Stomach smooth muscle (tissue), 2 donors: Measurements from ENCODE around the gene CYP4F12.

Experiments used
- H3K27ac ChIP-seq: one replicate; pipeline ENCODE4 v1.7.0; 2013; ENCODE audit warnings: mild to moderate bottlenecking, low read length, inconsistent platforms
- H3K27me3 ChIP-seq, 2 donors: one replicate each; pipeline ENCODE4 v1.7.0; 2013; ENCODE audit warnings: low read length in 2 of 2; ENCODE audit not compliant: insufficient read depth in 2 of 2, control insufficient read depth in 1 of 2
- H3K36me3 ChIP-seq, 2 donors: one replicate each; pipeline ENCODE4 v1.7.0; 2013; ENCODE audit warnings: low read length in 2 of 2; ENCODE audit not compliant: control insufficient read depth in 2 of 2, insufficient read depth in 2 of 2
- H3K4me1 ChIP-seq: one replicate; pipeline ENCODE4 v1.7.0; 2013; ENCODE audit warnings: low read length; ENCODE audit not compliant: control insufficient read depth, insufficient read depth
- H3K4me3 ChIP-seq, 2 donors: one replicate each; pipeline ENCODE4 v1.7.0; 2013; ENCODE audit warnings: low read length in 2 of 2
- H3K9ac ChIP-seq, 2 donors: one replicate each; pipeline ENCODE4 v1.7.0; 2013; ENCODE audit warnings: low read length in 2 of 2, mild to moderate bottlenecking in 1 of 2
- H3K9me3 ChIP-seq, 2 donors: one replicate each; pipeline ENCODE4 v1.7.0; 2013; ENCODE audit warnings: low read length in 2 of 2; ENCODE audit not compliant: control insufficient read depth in 2 of 2
- donor health status: healthy.
- donor health status: Pancreatic carcinoma.

CYP4F12 gene, protein sequence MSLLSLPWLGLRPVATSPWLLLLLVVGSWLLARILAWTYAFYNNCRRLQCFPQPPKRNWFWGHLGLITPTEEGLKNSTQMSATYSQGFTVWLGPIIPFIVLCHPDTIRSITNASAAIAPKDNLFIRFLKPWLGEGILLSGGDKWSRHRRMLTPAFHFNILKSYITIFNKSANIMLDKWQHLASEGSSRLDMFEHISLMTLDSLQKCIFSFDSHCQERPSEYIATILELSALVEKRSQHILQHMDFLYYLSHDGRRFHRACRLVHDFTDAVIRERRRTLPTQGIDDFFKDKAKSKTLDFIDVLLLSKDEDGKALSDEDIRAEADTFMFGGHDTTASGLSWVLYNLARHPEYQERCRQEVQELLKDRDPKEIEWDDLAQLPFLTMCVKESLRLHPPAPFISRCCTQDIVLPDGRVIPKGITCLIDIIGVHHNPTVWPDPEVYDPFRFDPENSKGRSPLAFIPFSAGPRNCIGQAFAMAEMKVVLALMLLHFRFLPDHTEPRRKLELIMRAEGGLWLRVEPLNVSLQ

DNA sequence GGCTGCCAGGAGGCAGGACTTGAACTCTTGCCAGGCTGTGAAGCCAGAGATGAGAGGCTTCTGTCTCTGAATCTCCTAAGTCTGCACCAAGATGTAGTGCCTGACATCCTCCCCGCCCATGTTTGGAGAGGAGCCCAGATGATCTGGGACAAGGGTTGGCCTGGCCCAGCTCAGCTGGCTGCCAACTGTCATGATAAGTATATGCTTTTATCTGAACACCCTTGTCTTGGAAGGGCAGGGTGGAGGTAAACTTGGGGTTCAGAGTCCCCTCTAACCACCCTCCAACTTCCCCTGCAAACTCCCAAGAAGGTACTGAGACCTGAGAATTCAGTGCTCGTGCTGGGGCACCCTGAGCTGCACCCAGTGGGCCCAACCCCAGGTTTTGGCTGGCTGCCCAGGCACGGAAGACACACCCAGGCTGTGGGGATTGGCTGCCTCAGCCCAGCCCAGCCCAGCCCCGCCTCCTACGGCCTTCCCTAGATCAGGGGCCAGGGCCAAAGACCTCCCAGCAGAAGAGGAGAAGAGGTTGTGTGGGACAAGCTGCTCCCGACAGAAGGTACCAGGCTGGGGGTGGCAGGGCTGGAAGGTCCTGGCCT is at the start of gene CYP4F12:
Gene CYP4F12, plus strand, starts transcription at position 508 of the 596 bp plus-strand sequence. CDS start 443 bp downstream, outside the sequence.
- H3K9ac ChIP-seq: peak within 1 kb of the TSS in 1 of 2 donors; percentile 28
- H3K4me3 ChIP-seq: peak within 1 kb of the TSS in 1 of 2 donors; percentile 44
- H3K27me3 ChIP-seq: no peaks in the 10 kb centered on the region
- peaks cover 18% of the 10 kb centered on the region for H3K4me1 ChIP-seq
- H3K36me3 ChIP-seq: no peaks in the 10 kb centered on the region
- H3K27ac ChIP-seq: peak within 1 kb of the TSS; percentile 46
- no peaks in the 10 kb centered on the region for H3K9me3 ChIP-seq

DNA sequence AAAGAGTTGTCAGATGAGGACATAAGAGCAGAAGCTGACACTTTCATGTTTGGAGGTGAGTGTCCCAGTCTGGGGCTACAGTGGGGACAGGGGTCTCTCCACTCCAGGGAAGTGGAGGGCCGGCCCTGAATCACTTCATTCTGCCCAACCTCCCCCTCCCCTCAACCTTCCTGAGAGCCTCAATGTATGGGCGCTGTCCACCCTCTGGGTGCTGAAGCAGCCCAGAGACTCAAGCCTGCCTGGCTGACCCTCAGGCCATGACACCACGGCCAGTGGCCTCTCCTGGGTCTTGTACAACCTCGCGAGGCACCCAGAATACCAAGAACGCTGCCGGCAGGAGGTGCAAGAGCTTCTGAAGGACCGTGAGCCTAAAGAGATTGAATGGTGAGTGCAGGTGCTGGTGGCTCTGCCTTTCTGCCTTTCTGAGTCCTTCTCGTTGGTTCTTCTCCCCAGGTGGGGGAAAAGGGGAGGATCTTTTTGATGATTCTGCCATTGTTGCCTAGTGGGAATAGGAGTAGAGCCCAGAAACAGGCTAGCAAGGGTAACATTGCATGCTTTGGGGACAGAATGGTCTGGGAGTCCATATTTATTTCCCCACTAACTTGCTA is 49.1 kb upstream of the CYP4F12 start:
- Histone ChIP-seq H3K4me1 (no peaks in the 10 kb centered on the region), H3K9me3 (no peaks in the 10 kb centered on the region), H3K9ac (no peak overlapping the region), H3K4me3 (no peak overlapping the region), H3K36me3 (no peaks in the 10 kb centered on the region), H3K27me3 (peaks cover 9 to 14% of the 10 kb centered on the region in 2 donors), H3K27ac (no peak overlapping the region)

DNA sequence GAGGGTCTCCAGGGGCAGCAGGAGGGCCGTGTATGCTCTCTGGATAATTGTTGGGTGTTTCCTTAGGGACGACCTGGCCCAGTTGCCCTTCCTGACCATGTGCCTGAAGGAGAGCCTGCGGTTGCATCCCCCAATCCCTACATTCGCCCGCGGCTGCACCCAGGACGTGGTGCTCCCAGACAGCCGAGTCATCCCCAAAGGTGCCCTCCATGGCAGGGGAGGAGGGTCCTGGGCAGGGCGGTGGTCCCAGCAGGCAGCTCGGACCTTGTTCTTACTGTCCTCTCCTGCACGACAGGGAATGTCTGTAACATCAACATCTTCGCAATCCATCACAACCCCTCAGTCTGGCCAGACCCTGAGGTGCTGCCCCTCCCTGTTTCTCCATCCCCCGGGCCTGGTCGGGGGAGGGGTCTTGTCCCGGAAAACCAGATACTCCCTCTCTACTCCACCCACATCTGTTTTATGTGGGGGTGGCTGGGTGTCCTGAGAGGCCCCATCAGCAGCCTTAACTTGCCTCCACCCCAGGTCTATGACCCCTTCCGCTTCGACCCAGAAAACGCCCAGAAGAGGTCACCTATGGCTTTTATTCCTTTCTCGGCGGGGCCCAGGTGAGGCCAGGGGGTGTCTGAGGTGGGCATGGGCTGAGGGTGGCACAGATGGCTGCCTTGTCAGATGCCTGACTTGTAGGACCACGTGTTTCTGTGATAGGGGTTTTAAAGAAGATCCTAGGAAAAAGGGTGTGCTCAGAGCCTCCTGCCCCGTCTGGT is 44.5 kb upstream of the CYP4F12 start:
- H3K27ac ChIP-seq: no peak overlapping the region
- no peaks in the 10 kb centered on the region for H3K36me3 ChIP-seq
- H3K9ac ChIP-seq: no peak overlapping the region
- no peaks in the 10 kb centered on the region for H3K4me1 ChIP-seq
- H3K9me3 ChIP-seq: no peaks in the 10 kb centered on the region
- peaks cover 15 to 18% of the 10 kb centered on the region in 2 donors for H3K27me3 ChIP-seq
- no peak overlapping the region for H3K4me3 ChIP-seq

DNA sequence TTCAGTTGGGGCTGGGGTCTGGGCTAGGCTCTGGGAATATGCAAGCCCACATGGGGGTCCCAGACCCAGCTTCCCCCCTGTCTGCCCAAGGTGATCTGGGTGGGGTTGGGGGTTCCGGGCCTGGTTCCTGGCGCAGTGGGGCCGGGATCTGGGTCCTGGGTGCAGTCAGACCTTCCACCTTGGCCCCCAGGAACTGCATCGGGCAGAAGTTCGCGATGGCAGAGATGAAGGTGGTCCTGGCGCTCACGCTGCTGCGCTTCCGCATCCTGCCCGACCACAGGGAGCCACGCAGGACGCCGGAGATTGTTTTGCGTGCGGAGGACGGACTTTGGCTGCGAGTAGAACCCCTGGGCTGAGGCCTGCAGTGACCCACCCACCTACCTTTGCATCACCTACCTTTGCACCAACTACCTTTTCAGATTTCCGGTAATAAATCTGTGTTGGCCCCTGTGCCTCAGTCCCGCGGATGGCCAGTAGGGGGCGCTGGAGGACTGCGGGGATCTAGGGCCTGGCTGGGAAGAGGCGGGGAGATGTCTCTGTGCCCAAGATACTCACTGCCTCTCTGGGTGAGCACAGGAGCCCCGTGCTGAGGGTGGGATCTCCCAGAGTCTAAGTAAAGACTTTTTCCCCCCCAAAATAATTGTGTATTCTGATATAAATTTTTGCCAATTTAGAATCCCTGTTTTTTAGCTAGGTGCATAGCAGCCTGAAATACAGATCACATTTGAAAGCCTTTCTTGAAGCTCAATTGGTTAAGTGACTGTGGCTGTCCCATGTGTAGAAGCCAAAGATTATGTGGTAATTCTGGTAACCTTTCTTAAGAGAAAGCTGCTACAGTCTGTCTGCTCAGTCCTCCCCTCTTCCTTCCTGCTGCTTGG is 43.6 kb upstream of the CYP4F12 start:
- no peak overlapping the region for H3K9ac ChIP-seq
- H3K9me3 ChIP-seq: no peaks in the 10 kb centered on the region
- no peak overlapping the region for H3K4me3 ChIP-seq
- no peaks in the 10 kb centered on the region for H3K36me3 ChIP-seq
- H3K4me1 ChIP-seq: no peaks in the 10 kb centered on the region
- H3K27ac ChIP-seq: no peak overlapping the region
- peaks cover 8 to 18% of the 10 kb centered on the region in 2 donors for H3K27me3 ChIP-seq

DNA sequence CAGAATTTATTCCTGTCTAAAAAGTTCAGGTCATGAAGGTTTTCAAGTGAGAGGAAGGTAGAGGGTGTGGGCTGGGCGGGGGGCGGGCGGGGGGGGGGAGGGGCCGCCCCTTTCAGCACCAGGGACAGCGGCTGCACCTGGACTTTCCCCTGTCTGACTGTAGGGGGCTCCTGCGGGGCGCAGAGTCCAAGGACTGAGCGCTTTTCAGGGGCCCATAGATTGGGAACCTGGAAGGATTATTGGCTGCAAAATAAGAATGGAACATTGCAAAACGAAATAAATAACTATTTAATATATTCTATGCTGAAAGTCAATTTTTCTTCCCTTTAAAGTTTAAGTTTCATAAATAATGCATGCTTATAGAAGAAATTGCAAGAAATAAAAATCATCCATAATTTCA is 41.1 kb upstream of the CYP4F12 start:
- Histone ChIP-seq H3K36me3 (no peaks in the 10 kb centered on the region), H3K4me3 (no peak overlapping the region), H3K27me3 (peaks cover 10 to 20% of the 10 kb centered on the region in 2 donors), H3K4me1 (no peaks in the 10 kb centered on the region), H3K27ac (no peak overlapping the region), H3K9ac (no peak overlapping the region), H3K9me3 (no peaks in the 10 kb centered on the region)

DNA sequence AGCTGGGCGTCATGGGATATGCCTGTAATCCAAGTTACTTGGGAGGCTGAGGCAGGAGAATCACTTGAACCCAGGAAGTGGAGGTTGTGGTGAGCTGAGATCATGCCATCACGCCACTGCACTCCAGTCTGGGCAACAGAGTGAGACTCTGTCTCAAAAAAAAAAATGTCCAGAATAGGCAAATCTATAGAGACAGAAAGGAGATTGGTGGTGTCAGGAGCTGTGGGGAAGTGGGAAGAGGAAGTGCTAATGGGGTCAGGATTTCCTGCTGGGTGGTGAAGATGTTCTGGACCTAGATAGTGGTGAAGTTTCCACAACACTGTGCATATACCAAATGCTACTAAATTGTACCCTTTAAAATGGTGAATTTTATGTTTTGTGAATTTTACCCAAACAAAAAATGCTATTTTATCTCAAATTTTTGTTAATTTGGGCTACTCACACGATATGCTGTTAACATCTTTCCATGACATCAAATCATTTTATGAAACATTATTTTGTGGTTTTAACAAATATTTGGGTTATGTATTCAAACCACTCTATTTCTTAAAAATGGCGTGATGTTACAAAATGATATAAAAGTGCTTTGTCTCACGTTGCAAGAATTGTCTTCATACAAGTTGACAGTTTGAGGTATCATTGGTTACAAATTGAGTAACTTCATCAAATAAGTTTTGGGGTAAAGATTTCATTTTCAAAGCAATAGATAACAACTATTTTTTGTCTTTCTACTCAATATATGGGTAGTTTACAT is 39.6 kb upstream of the CYP4F12 start:
- Histone ChIP-seq H3K4me3 (no peak overlapping the region), H3K9ac (no peak overlapping the region)

DNA sequence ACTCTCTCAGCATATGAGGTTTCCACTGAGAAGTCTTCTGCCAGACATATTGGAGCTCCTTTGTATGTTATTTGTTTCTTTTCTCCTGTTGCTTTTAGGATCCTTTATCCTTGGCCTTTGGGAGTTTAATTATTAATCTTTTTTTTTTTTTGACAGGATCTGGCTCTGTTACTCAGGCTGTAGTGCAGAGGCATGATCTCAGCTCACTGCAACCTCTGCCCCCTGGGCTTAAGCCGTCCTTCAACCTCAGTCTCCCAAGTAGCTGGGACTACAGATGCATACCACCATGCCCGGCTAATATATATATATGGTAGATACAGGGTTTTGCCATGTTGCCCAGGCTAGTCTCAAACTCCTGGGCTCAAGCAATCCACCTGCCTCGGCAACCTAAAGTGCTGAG is 38.8 kb upstream of the CYP4F12 start:
- Histone ChIP-seq H3K9me3 (no peaks in the 10 kb centered on the region), H3K4me3 (no peak overlapping the region), H3K4me1 (no peaks in the 10 kb centered on the region), H3K27me3 (peaks cover 8% of the 10 kb centered on the region in 2 donors), H3K9ac (no peak overlapping the region), H3K36me3 (no peaks in the 10 kb centered on the region), H3K27ac (no peak overlapping the region)

More for the DNA sequence above, 39.6 kb upstream of the CYP4F12 start:
- Histone ChIP-seq H3K9me3 (no peaks in the 10 kb centered on the region), H3K27me3 (peaks cover 10 to 17% of the 10 kb centered on the region in 2 donors), H3K36me3 (no peaks in the 10 kb centered on the region), H3K27ac (no peak overlapping the region), H3K4me1 (no peaks in the 10 kb centered on the region)

DNA sequence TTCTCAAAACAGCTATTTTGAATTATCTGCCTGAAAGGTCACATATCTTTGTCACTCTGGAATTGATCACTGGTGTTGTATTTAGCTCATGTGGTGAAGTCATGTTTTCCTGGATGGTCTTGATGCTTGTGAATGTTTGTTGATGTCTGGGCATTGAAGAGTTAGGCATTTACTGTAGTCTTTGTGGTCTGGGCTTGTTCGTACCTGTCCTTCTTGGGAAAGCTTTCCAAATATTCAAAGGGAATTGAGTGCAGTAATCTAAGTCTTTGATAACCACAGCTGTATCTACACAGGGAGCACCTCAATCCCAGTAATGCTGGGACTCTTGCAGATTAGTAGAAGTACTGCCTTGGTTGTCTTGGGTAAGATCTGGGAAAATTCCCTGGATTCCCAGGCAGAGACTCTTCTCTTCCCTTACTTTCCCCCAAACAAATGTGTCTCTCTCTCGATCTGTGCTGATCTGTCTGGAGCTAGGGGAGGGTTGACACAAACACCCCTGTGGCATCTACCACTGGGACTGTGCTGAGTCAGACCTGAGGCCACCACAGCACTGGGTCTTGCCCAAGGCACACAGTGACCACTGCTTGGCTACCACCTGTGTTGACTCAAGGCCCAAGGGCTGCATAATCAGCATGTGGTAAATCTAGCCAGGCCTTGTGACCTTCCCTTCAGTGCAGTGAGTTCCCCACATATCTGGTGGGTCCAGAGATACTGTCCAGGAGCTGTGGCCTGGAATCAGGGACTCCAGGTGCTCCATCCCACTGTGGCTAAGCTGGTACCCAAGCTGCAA is 37.7 kb upstream of the CYP4F12 start:
- H3K27ac ChIP-seq: no peak overlapping the region
- no peaks in the 10 kb centered on the region for H3K36me3 ChIP-seq
- no peaks in the 10 kb centered on the region for H3K4me1 ChIP-seq
- H3K9me3 ChIP-seq: no peaks in the 10 kb centered on the region
- H3K27me3 ChIP-seq: peaks cover 7 to 8% of the 10 kb centered on the region in 2 donors
- no peak overlapping the region for H3K4me3 ChIP-seq
- H3K9ac ChIP-seq: no peak overlapping the region

DNA sequence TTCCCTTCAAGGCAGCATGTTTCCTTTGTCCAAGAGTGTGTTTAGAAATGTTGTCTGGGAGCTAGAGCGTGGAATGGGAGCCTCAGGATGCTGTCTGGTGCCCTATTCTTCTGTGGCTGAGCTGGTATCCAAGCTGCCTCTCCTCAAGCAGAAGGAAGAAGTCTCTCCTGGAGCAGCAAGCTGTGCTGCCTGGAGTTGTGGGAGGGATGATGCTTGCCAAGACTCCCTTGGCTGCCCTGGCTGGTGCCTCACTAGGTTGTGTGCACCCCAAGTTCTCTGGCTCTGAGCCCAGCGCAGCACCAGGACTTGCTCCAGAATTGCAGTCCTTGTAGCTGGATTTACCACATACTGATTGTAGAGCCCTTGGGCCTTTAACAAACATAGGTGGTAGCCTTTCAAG is 36.9 kb upstream of the CYP4F12 start:
- H3K4me1 ChIP-seq: peaks cover under 1% of the 10 kb centered on the region
- no peaks in the 10 kb centered on the region for H3K9me3 ChIP-seq
- H3K27ac ChIP-seq: no peak overlapping the region
- peaks cover 4 to 8% of the 10 kb centered on the region in 2 donors for H3K27me3 ChIP-seq
- H3K9ac ChIP-seq: no peak overlapping the region
- H3K4me3 ChIP-seq: no peak overlapping the region
- no peaks in the 10 kb centered on the region for H3K36me3 ChIP-seq
